ENCODE data around the gene GSDMA.

The GSDMA gene

GRCh38 chr17:39927929-39928857 is 34.6 kb upstream of the GSDMA start:
- H3K27ac ChIP-seq = no peak overlapping the region
- no peak for TF ChIP-seq CTCF (IDR thresholded peaks at IDR 0.05; ENCODE audit: low read depth, low read length)
- no peak for DNase-seq

GRCh38 chr17:39928858-39929645 is 33.8 kb upstream of the GSDMA start:
- no peak for TF ChIP-seq CTCF (IDR thresholded peaks at IDR 0.05; ENCODE audit: low read depth, low read length)
- no peak for DNase-seq
- no peaks in the 10 kb centered on the region for H3K9me3 ChIP-seq (ENCODE audit: severe bottlenecking)
- no peaks in the 10 kb centered on the region for H3K36me3 ChIP-seq
- no peak overlapping the region for H3K27ac ChIP-seq
- no peaks in the 10 kb centered on the region for H3K27me3 ChIP-seq (ENCODE audit: insufficient read depth, low read depth, severe bottlenecking)
- no peak overlapping the region for H3K4me3 ChIP-seq (ENCODE audit: low read depth, low read length)

More at GRCh38 chr17:39927929-39928857, 34.6 kb upstream of the GSDMA start:
- Histone ChIP-seq H3K27me3 (ENCODE audit: insufficient read depth, low read depth, severe bottlenecking) (no peaks in the 10 kb centered on the region), H3K9me3 (ENCODE audit: severe bottlenecking) (no peaks in the 10 kb centered on the region), H3K36me3 (peaks cover 6% of the 10 kb centered on the region), H3K4me3 (ENCODE audit: low read depth, low read length) (peak overlapping the region; percentile 78)

- DNase-seq = no peak
- no peak overlapping the region for H3K27ac ChIP-seq
- no peak overlapping the region for H3K4me3 ChIP-seq (ENCODE audit: low read depth, low read length)
Measured at GRCh38 chr17:39929646-39930407, 33.0 kb upstream of the GSDMA start.

GRCh38 chr17:39933912-39934311 is 28.9 kb upstream of the GSDMA start:
- no peaks in the 10 kb centered on the region for H3K36me3 ChIP-seq
- no peak overlapping the region for H3K27ac ChIP-seq
- no peak for TF ChIP-seq CTCF (IDR thresholded peaks at IDR 0.05; ENCODE audit: low read depth, low read length)
- no peak for DNase-seq
- no peak overlapping the region for H3K4me3 ChIP-seq (ENCODE audit: low read depth, low read length)
- no peaks in the 10 kb centered on the region for H3K27me3 ChIP-seq (ENCODE audit: insufficient read depth, low read depth, severe bottlenecking)
- H3K9me3 ChIP-seq (ENCODE audit: severe bottlenecking) = no peaks in the 10 kb centered on the region

More at GRCh38 chr17:39929646-39930407, 33.0 kb upstream of the GSDMA start:
- Histone ChIP-seq H3K9me3 (ENCODE audit: severe bottlenecking) (no peaks in the 10 kb centered on the region), H3K27me3 (ENCODE audit: insufficient read depth, low read depth, severe bottlenecking) (no peaks in the 10 kb centered on the region), H3K36me3 (no peaks in the 10 kb centered on the region)
- TF ChIP-seq CTCF (IDR thresholded peaks at IDR 0.05; ENCODE audit: low read depth, low read length) = no peak

GRCh38 chr17:39934324-39934723 is 28.5 kb upstream of the GSDMA start:
- no peaks in the 10 kb centered on the region for H3K36me3 ChIP-seq
- H3K27ac ChIP-seq = no peak overlapping the region
- TF ChIP-seq CTCF (IDR thresholded peaks at IDR 0.05; ENCODE audit: low read depth, low read length) = no peak
- no peaks in the 10 kb centered on the region for H3K27me3 ChIP-seq (ENCODE audit: insufficient read depth, low read depth, severe bottlenecking)
- H3K9me3 ChIP-seq (ENCODE audit: severe bottlenecking) = no peaks in the 10 kb centered on the region
- no peak overlapping the region for H3K4me3 ChIP-seq (ENCODE audit: low read depth, low read length)
- DNase-seq = no peak

All from WERI-Rb-1 (cell line).